H1 (cell line): ENCODE measurements around the gene IRX4. TPM values are rescaled to one million over a fixed set of nuclear protein-coding genes. Genes with fewer than 3 reads are reported as not detected.

Experiments used
- CTCF ChIA-PET: fragments of 300-600 bp; sonication (Branson Sonifier 250); formaldehyde crosslinking; loops from one replicate; lab custom pipeline; 2021; ENCODE audit not compliant: partially characterized antibody; lab: Charles Lee
- POLR2A ChIA-PET: fragments of 300-600 bp; sonication (Branson Sonifier 250); formaldehyde crosslinking; loops from one replicate; lab custom pipeline; 2021; ENCODE audit warnings: inconsistent platforms; ENCODE audit not compliant: partially characterized antibody; lab: Charles Lee
- DNase-seq, 2 experiments: peaks; one replicate each; pipeline versions ENCODE4 v3.0.0 to v3.0.0-alpha.2; 2010 to 2022; ENCODE audit warnings: low spot score in 2 of 2, low read depth in 1 of 2, mixed read lengths in 1 of 2
- FAIRE-seq: peaks from 2 replicates; lab custom pipeline; 2011; peaks lifted over from hg19 to GRCh38; lab: Jason Lieb, UNC
- H2AFZ ChIP-seq: 2 replicates; pipeline ENCODE4 v1.8.1; 2012; ENCODE audit warnings: low read length, inconsistent platforms
- H2AK5ac ChIP-seq: 2 replicates; pipeline ENCODE4 v1.6.1; 2013; ENCODE audit warnings: low read depth, low read length
- H2BK120ac ChIP-seq: replicated peaks from 2 replicates; pipeline ENCODE3; 2013; ENCODE audit warnings: low read depth, low read length, inconsistent platforms
- H2BK12ac ChIP-seq: 2 replicates; pipeline ENCODE4 v1.6.1; 2013; ENCODE audit warnings: low read depth, low read length
- H2BK15ac ChIP-seq: 2 replicates; pipeline ENCODE4 v1.6.1; 2013; ENCODE audit warnings: low read length
- H2BK20ac ChIP-seq: 2 replicates; pipeline ENCODE4 v1.6.1; 2013; ENCODE audit warnings: low read length
- H2BK5ac ChIP-seq: 2 replicates; pipeline ENCODE4 v1.6.1; 2013; ENCODE audit warnings: low read depth, low read length
- H3K14ac ChIP-seq: 2 replicates; pipeline ENCODE4 v1.6.1; 2013; ENCODE audit warnings: inconsistent platforms; ENCODE audit not compliant: insufficient read length
- H3K18ac ChIP-seq: 2 replicates; pipeline ENCODE4 v1.6.1; 2013; ENCODE audit warnings: low read length; ENCODE audit errors: extremely low read depth
- H3K23ac ChIP-seq: 2 replicates; pipeline ENCODE4 v1.6.1; 2013; ENCODE audit warnings: inconsistent platforms; ENCODE audit not compliant: insufficient read length
- H3K23me2 ChIP-seq: 2 replicates; pipeline ENCODE4 v1.6.1; 2013; ENCODE audit warnings: low read depth, low read length
- H3K27ac ChIP-seq: 2 replicates; pipeline ENCODE4 v1.6.1; 2011; ENCODE audit warnings: low read depth, low read length, inconsistent platforms
- H3K27me3 ChIP-seq, 4 experiments: replicated peaks in 1 of 4; 1 replicate in 1 of 4; 2 replicates in 3 of 4; pipeline versions ENCODE4 v1.6.1 to v1.8.1; 2011 to 2013; ENCODE audit warnings: low read length in 3 of 4, mild to moderate bottlenecking in 3 of 4, inconsistent platforms in 2 of 4, mixed read lengths in 2 of 4, moderate library complexity in 1 of 4; ENCODE audit not compliant: control insufficient read depth in 3 of 4, insufficient read depth in 3 of 4; ENCODE audit errors: extremely low read depth in 1 of 4
- H3K36me3 ChIP-seq, 4 experiments: 2 replicates each; pipeline versions ENCODE4 v1.6.1 to v1.8.1; 2011 to 2013; ENCODE audit warnings: mild to moderate bottlenecking in 4 of 4, low read length in 3 of 4, moderate library complexity in 2 of 4, control low read depth in 1 of 4, inconsistent platforms in 1 of 4; ENCODE audit not compliant: insufficient read depth in 4 of 4, control insufficient read depth in 2 of 4
- H3K4ac ChIP-seq: replicated peaks from 2 replicates; pipeline ENCODE3; 2013; ENCODE audit warnings: low read length, low read depth, mixed read lengths, inconsistent platforms; ENCODE audit not compliant: insufficient read length
- H3K4me1 ChIP-seq, 4 experiments: replicated peaks in 1 of 4; 1 replicate in 1 of 4; 2 replicates in 3 of 4; pipeline versions ENCODE4 v1.6.1 to v1.8.1; 2011 to 2013; ENCODE audit warnings: low read length in 3 of 4, inconsistent platforms in 2 of 4, mixed read lengths in 1 of 4; ENCODE audit not compliant: insufficient read depth in 4 of 4, control insufficient read depth in 3 of 4
- H3K4me2 ChIP-seq, 2 experiments: 2 replicates each; pipeline versions ENCODE4 v1.6.1 to v1.8.1; 2011 to 2013; ENCODE audit warnings: low read depth in 2 of 2, low read length in 2 of 2, control low read depth in 1 of 2, inconsistent platforms in 1 of 2, mild to moderate bottlenecking in 1 of 2; ENCODE audit not compliant: insufficient read depth in 1 of 2
- H3K4me3 ChIP-seq, 4 experiments: fragments of 200-600, 300-600 bp in 1 of 4; sonication (generic), shearing (Covaris generic), sonication (Bioruptor Twin) in 1 of 4; 2 replicates each; pipeline versions ENCODE4 v1.5.1 to v1.8.1; 2011 to 2016; ENCODE audit warnings: low read length in 4 of 4, low read depth in 3 of 4, control low read depth in 2 of 4, inconsistent platforms in 2 of 4, mild to moderate bottlenecking in 2 of 4, mixed read lengths in 1 of 4, moderate library complexity in 1 of 4; ENCODE audit not compliant: insufficient read depth in 2 of 4; ENCODE audit errors: extremely low read depth in 1 of 4
- H3K56ac ChIP-seq: replicated peaks from 2 replicates; pipeline ENCODE3; 2013; ENCODE audit warnings: low read depth, mild to moderate bottlenecking, mixed read lengths, low read length, inconsistent platforms; ENCODE audit not compliant: insufficient read length
- H3K79me1 ChIP-seq: 2 replicates; pipeline ENCODE4 v1.6.1; 2013; ENCODE audit warnings: low read depth, low read length, control low read depth
- H3K79me2 ChIP-seq, 2 experiments: 2 replicates each; pipeline versions ENCODE4 v1.6.1 to v1.8.1; 2012 to 2013; ENCODE audit warnings: low read length in 2 of 2, mild to moderate bottlenecking in 2 of 2, inconsistent platforms in 1 of 2; ENCODE audit not compliant: insufficient read depth in 2 of 2, control insufficient read depth in 1 of 2
- H3K9ac ChIP-seq, 4 experiments: replicated peaks in 1 of 4; 1 replicate in 1 of 4; 2 replicates in 3 of 4; pipeline versions ENCODE4 v1.6.1 to v1.8.1; 2011 to 2013; ENCODE audit warnings: low read depth in 3 of 4, low read length in 3 of 4, control low read depth in 2 of 4, mild to moderate bottlenecking in 2 of 4, moderate library complexity in 2 of 4, inconsistent platforms in 1 of 4; ENCODE audit errors: extremely low read depth in 1 of 4
- H3K9me3 ChIP-seq, 2 experiments: 2 replicates each; pipeline versions ENCODE4 v1.6.1 to v1.8.1; 2012 to 2013; ENCODE audit warnings: mild to moderate bottlenecking in 2 of 2, moderate library complexity in 2 of 2, control low read depth in 1 of 2, inconsistent platforms in 1 of 2, low read depth in 1 of 2, low read length in 1 of 2, mixed read lengths in 1 of 2; ENCODE audit not compliant: insufficient read depth in 2 of 2
- H4K20me1 ChIP-seq, 2 experiments: replicated peaks in 1 of 2; 2 replicates each; pipeline versions ENCODE3 to v1.8.1; 2011 to 2013; ENCODE audit warnings: inconsistent platforms in 2 of 2, low read length in 2 of 2, mild to moderate bottlenecking in 1 of 2; ENCODE audit not compliant: insufficient read depth in 2 of 2, control insufficient read depth in 1 of 2
- H4K5ac ChIP-seq: 2 replicates; pipeline ENCODE4 v1.6.1; 2013; ENCODE audit warnings: low read length, low read depth, mixed read lengths, inconsistent platforms; ENCODE audit not compliant: insufficient read length
- H4K8ac ChIP-seq: 2 replicates; pipeline ENCODE4 v1.8.0; 2013; ENCODE audit warnings: mild to moderate bottlenecking, moderate library complexity, low read length, inconsistent platforms; ENCODE audit not compliant: insufficient read depth; ENCODE audit errors: extremely low read depth
- H4K91ac ChIP-seq: replicated peaks from 2 replicates; pipeline ENCODE3; 2013; ENCODE audit warnings: low read length, mixed read lengths, inconsistent platforms; ENCODE audit not compliant: insufficient read length
- ASH2L ChIP-seq: fragments of 200-600, 300-600 bp; sonication (generic); IDR thresholded peaks from one replicate; pipeline ENCODE4 v1.7.1; 2017; ENCODE audit warnings: low read length
- CTBP2 ChIP-seq: IDR thresholded peaks from 2 replicates; pipeline ENCODE4 v1.7.0; 2011; ENCODE audit warnings: borderline replicate concordance, mild to moderate bottlenecking, moderate library complexity, mixed read lengths, low read length; ENCODE audit not compliant: insufficient read depth, insufficient read length
- GABPA ChIP-seq: IDR thresholded peaks from 2 replicates; pipeline ENCODE4 v1.6.1; 2011; ENCODE audit warnings: mild to moderate bottlenecking, low read length, moderate library complexity, borderline replicate concordance; ENCODE audit not compliant: insufficient read depth
- KDM4A ChIP-seq: IDR thresholded peaks from one replicate; pipeline ENCODE4 v1.7.1; 2012; ENCODE audit warnings: low read depth, mild to moderate bottlenecking, moderate library complexity, low read length, inconsistent platforms; ENCODE audit not compliant: severe bottlenecking
- MAFK ChIP-seq: IDR thresholded peaks from 2 replicates; pipeline ENCODE4 v1.6.1; 2012; ENCODE audit warnings: low read depth, mild to moderate bottlenecking, improper control_type of control experiment, low read length
- POLR2AphosphoS5 ChIP-seq: IDR thresholded peaks from 2 replicates; pipeline ENCODE4 v1.6.1; 2011; ENCODE audit warnings: low read depth, low read length
- POU5F1 ChIP-seq: IDR thresholded peaks from 2 replicates; pipeline ENCODE4 v1.6.1; 2011; ENCODE audit warnings: low read depth, mild to moderate bottlenecking, low read length, moderate library complexity
- RNF2 ChIP-seq: fragments of 200-900, 300-1000 bp; sonication (generic); IDR thresholded peaks from 2 replicates; pipeline ENCODE4 v1.7.1; 2016; ENCODE audit warnings: borderline replicate concordance, low read depth, mild to moderate bottlenecking, antibody characterized with exemption, low read length; ENCODE audit not compliant: poor library complexity, severe bottlenecking; ENCODE audit errors: missing control alignments
- SIN3A ChIP-seq, 2 experiments: IDR thresholded peaks in 1 of 2; conservative IDR thresholded peaks in 1 of 2; 2 replicates each; pipeline ENCODE4 v1.6.1; 2011 to 2012; ENCODE audit warnings: low read length in 2 of 2, improper control_type of control experiment in 1 of 2, low read depth in 1 of 2, mild to moderate bottlenecking in 1 of 2
- SP4 ChIP-seq: IDR thresholded peaks from 2 replicates; pipeline ENCODE4 v1.6.1; 2012; ENCODE audit warnings: low read length, inconsistent platforms
- WGBS, 2 experiments: shearing (Covaris generic) in 1 of 2; methylation state at CpG; one replicate each; pipeline versions ENCODE4 v1.1.6 to v1.1.7; 2013 to 2015; ENCODE audit warnings: low lambda C conversion rate in 2 of 2, mixed read lengths in 2 of 2, inconsistent platforms in 1 of 2, low coverage in 1 of 2, missing lambda C conversion rate in 1 of 2; ENCODE audit not compliant: insufficient replicate concordance in 2 of 2, insufficient coverage in 1 of 2, insufficient read length in 1 of 2; ENCODE audit errors: extremely low coverage in 1 of 2, missing lambda C conversion rate in 1 of 2; 5-methylcytosine and 5-hydroxymethylcytosine counted together
- polyA plus RNA-seq, 7 experiments: library from polyadenylated mRNA; depleted of rRNA in 3 of 7; stranded (reverse) in 5 of 7; unstranded in 2 of 7; fragments of >200 nt in 5 of 7; fragments of 200-250 nt in 2 of 7; gene quantifications; 1 replicate in 5 of 7; 2 replicates in 1 of 7; 4 replicates in 1 of 7; pipeline versions ENCODE4 v1.2.1 to v1.2.3, GENCODE V29; 2011 to 2013; ENCODE audit warnings: missing spikeins in 2 of 7, mixed read lengths in 2 of 7
- total RNA-seq: library from RNA; stranded (reverse); fragmentation: NEBNext Ultra II Directional; extraction: Animal tissue kit (Norgen Biotek cat#: 25700); gene quantifications from 2 replicates; pipeline ENCODE4 v1.2.1, GENCODE V29; 2021

IRX4 gene
- total and polyA plus RNA-seq, 2 of the 8 experiments (the other 6 are each of a cell fraction or from before 2014, with no cell fraction given): 0.45 to 1.2 TPM

DNA sequence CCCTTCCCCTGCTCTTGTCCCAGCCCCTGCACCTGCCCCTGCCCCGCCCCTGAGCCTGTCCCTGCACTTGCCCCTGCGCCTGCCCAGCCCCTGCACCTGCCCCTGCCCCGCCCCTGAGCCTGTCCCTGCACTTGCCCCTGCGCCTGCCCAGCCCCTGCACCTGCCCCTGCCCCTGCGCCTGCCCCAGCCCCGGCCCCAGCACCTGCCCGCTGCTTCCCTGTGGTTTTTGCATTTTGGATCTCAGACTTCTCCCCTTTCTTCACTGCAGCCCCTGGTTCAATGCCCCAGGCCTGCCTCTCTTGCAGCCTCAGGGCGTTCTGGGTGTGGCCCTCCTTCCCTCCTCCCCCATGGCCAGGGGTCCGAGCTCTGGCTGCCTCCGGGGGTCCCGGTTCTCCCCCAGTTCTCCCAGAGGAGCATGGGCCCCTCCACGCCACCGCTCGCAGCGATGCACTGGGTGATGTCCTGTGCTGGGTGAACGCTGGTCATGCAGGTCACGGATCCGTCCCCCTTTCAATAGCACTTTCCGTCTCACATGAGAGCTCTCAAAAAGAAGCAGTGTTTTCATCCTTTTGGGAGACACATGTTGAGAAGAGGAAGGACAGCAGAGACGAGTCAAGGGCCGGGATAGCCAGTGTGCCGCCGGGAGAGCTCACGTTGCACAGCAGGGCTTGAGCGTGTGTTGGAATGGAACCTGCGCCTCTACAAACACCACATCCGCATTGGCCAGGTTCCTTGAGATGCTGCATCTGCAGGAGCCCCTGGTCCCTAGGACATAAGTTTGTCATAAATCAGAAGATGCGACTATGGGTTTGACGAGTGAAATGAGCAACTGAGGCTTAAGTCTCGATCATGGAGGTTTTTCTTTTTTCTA lies 44.0 kb upstream of the IRX4 start:
- Histone ChIP-seq H4K91ac (no peak overlapping the region), H2BK20ac (no peak overlapping the region), H3K9me3 (no peaks in the 10 kb centered on the region), H3K27me3 (peaks cover 2 to 22% (median 20%) of the 10 kb centered on the region in 4 experiments; a peak in 6 of 7 replicates), H3K27ac (no peak overlapping the region), H3K36me3 (no peaks in the 10 kb centered on the region; a peak in 1 of 8 replicates), H3K4me1 (peaks cover 3 to 11% (median 4%) of the 10 kb centered on the region in 4 experiments; a peak in 6 of 7 replicates), H2BK5ac (no peak overlapping the region), H3K4me3 (no peak overlapping the region), H3K14ac (no peak overlapping the region), H3K23ac (no peak overlapping the region), H3K23me2 (peaks cover 25% of the 10 kb centered on the region), H4K5ac (no peak overlapping the region), H3K79me2 (no peaks in the 10 kb centered on the region), H2BK15ac (no peak overlapping the region), H4K8ac (no peak overlapping the region), H3K4ac (no peak overlapping the region), H3K79me1 (peaks cover 3% of the 10 kb centered on the region; the same call in 1 of the 2 replicates), H3K18ac (no peak overlapping the region), H3K56ac (no peak overlapping the region), H3K9ac (no peak overlapping the region; a peak in 1 of 7 replicates), H3K4me2 (no peak overlapping the region; a peak in 1 of 4 replicates), H2AK5ac (peak overlapping the region; percentile 40; the same call in 1 of the 2 replicates), H2AFZ (no peak overlapping the region), H2BK12ac (peak overlapping the region; percentile 71; the same call in 1 of the 2 replicates), H2BK120ac (no peak overlapping the region), H4K20me1 (peaks cover 0 to 13% of the 10 kb centered on the region in 2 experiments)
- DNase-seq: no peak
- 91% methylated on average over 22 of the region's 30 CpGs; no CpG with 5 or more reads in 1 of the 2 experiments for WGBS, 2 experiments
- CTCF ChIA-PET: interaction anchor here (1.0 to 1.3 kb wide), 2 partner anchors 20 to 414 kb away, joined by 3 to 4 read pairs; no protein-coding TSS in a partner anchor
- POLR2A ChIA-PET: no interaction called here
- no peak for FAIRE-seq
- TF ChIP-seq GABPA (no peak), CTBP2 (no peak), KDM4A (no peak), POU5F1 (no peak), RNF2 (no peak), MAFK (no peak), SIN3A (conservative IDR thresholded peaks at IDR 0.05 in 1 of 2, IDR thresholded peaks at IDR 0.05 in 1 of 2; ENCODE audit: low read depth in 1 of 2, low read length in 2 of 2) (no peak), POLR2AphosphoS5 (no peak), ASH2L (no peak), SP4 (no peak)
